Thymus (tissue), 11 donors: ENCODE results near the gene GLP2R. TPM values are rescaled to one million over a fixed set of nuclear protein-coding genes. Genes with fewer than 3 reads are reported as not detected.

ENCODE experiments used
- DNase-seq, 9 donors: peaks; one replicate each; pipeline ENCODE4 v3.0.0-alpha.2; 2013; ENCODE audit warnings: low spot score in 9 of 9, low read depth in 6 of 9, missing footprints in 1 of 9
- H3K27ac ChIP-seq, 2 donors: one replicate each; pipeline ENCODE4 v1.5.1; 2013; ENCODE audit warnings: control low read depth in 1 of 2, low read depth in 1 of 2, low read length in 1 of 2, mild to moderate bottlenecking in 1 of 2, moderate library complexity in 1 of 2
- H3K27me3 ChIP-seq, 2 donors: one replicate each; pipeline ENCODE4 v1.5.1; 2013; ENCODE audit warnings: low read length in 1 of 2; ENCODE audit not compliant: control insufficient read depth in 2 of 2, insufficient read depth in 1 of 2
- H3K36me3 ChIP-seq, 2 donors: one replicate each; pipeline ENCODE4 v1.5.1; 2013; ENCODE audit warnings: low read length in 1 of 2, mild to moderate bottlenecking in 1 of 2, moderate library complexity in 1 of 2; ENCODE audit not compliant: control insufficient read depth in 2 of 2, insufficient read depth in 2 of 2
- H3K4me1 ChIP-seq, 2 donors: one replicate each; pipeline ENCODE4 v1.5.1; 2013; ENCODE audit warnings: low read length in 2 of 2; ENCODE audit not compliant: control insufficient read depth in 2 of 2, insufficient read depth in 2 of 2
- H3K4me3 ChIP-seq, 2 donors: one replicate each; pipeline ENCODE4 v1.5.1; 2013; ENCODE audit warnings: low read length in 2 of 2, control low read depth in 1 of 2, mild to moderate bottlenecking in 1 of 2
- H3K9me3 ChIP-seq, 2 donors: one replicate each; pipeline ENCODE4 v1.5.1; 2013; ENCODE audit warnings: low read length in 1 of 2, mild to moderate bottlenecking in 1 of 2; ENCODE audit not compliant: control insufficient read depth in 2 of 2, insufficient read depth in 1 of 2
- WGBS: extraction: QIAGEN DNeasy Blood & Tissue Kit; methylation state at CpG from one replicate; pipeline ENCODE4 v1.1.7; 2013; 5-methylcytosine and 5-hydroxymethylcytosine counted together
- polyA plus RNA-seq: library from polyadenylated mRNA; stranded (reverse); fragments of 200-250 nt; gene quantifications from one replicate; pipeline ENCODE4 v1.2.3, GENCODE V29; 2013
- total RNA-seq: library from RNA; stranded (reverse); fragments of 120-200 nt; gene quantifications from one replicate; pipeline ENCODE4 v1.2.4, GENCODE V29; 2013
- donor health status: healthy.

GLP2R gene
- total and polyA plus RNA-seq, 2 donors: 0.05 to 0.09 TPM

GRCh38 chr17:9810100-9810949 is 15.4 kb upstream of the GLP2R start:
- Histone ChIP-seq H3K9me3 (no peaks in the 10 kb centered on the region), H3K27ac (no peak overlapping the region), H3K4me1 (no peaks in the 10 kb centered on the region), H3K27me3 (no peaks in the 10 kb centered on the region), H3K36me3 (no peaks in the 10 kb centered on the region), H3K4me3 (no peak overlapping the region)
- no peak for DNase-seq
- WGBS: 85% methylated on average over 4 of the region's 4 CpGs

GRCh38 chr17:9811086-9811485 is 14.6 kb upstream of the GLP2R start:
- Histone ChIP-seq H3K27ac (no peak overlapping the region), H3K4me3 (no peak overlapping the region), H3K9me3 (no peaks in the 10 kb centered on the region), H3K27me3 (no peaks in the 10 kb centered on the region), H3K4me1 (no peaks in the 10 kb centered on the region), H3K36me3 (no peaks in the 10 kb centered on the region)
- no peak for DNase-seq
- 94% methylated on average over 5 of the region's 5 CpGs for WGBS

GRCh38 chr17:9811537-9811936 is 14.2 kb upstream of the GLP2R start:
- DNase-seq: no peak
- Histone ChIP-seq H3K27me3 (no peaks in the 10 kb centered on the region), H3K36me3 (no peaks in the 10 kb centered on the region), H3K4me1 (no peaks in the 10 kb centered on the region), H3K4me3 (no peak overlapping the region), H3K27ac (no peak overlapping the region), H3K9me3 (no peaks in the 10 kb centered on the region)
- WGBS: 88% methylated on average over 11 of the region's 11 CpGs

GRCh38 chr17:9813166-9813565 is 12.6 kb upstream of the GLP2R start:
- no peaks in the 10 kb centered on the region for H3K36me3 ChIP-seq
- no peaks in the 10 kb centered on the region for H3K4me1 ChIP-seq
- no peaks in the 10 kb centered on the region for H3K9me3 ChIP-seq
- no peaks in the 10 kb centered on the region for H3K27me3 ChIP-seq
- WGBS: 87% methylated on average over 9 of the region's 9 CpGs
- no peak for DNase-seq
- no peak overlapping the region for H3K27ac ChIP-seq
- H3K4me3 ChIP-seq: no peak overlapping the region

- no peaks in the 10 kb centered on the region for H3K9me3 ChIP-seq
- no peak overlapping the region for H3K27ac ChIP-seq
- DNase-seq: no peak
- 94% methylated on average over 14 of the region's 14 CpGs for WGBS
- no peaks in the 10 kb centered on the region for H3K36me3 ChIP-seq
- H3K4me3 ChIP-seq: no peak overlapping the region
- H3K4me1 ChIP-seq: no peaks in the 10 kb centered on the region
- no peaks in the 10 kb centered on the region for H3K27me3 ChIP-seq
Measured at GRCh38 chr17:9814337-9814945, 11.3 kb upstream of the GLP2R start.

- Histone ChIP-seq H3K27ac (no peak overlapping the region), H3K4me1 (no peaks in the 10 kb centered on the region), H3K4me3 (no peak overlapping the region), H3K36me3 (no peaks in the 10 kb centered on the region), H3K27me3 (no peaks in the 10 kb centered on the region), H3K9me3 (no peaks in the 10 kb centered on the region)
- DNase-seq: no peak
- whole genome bisulfite sequencing: 85% methylated on average over 10 of the region's 10 CpGs
Measured at GRCh38 chr17:9816472-9816871, 9.3 kb upstream of the GLP2R start.

GRCh38 chr17:9817086-9817485 is 8.6 kb upstream of the GLP2R start:
- no peaks in the 10 kb centered on the region for H3K27me3 ChIP-seq
- WGBS: 67% methylated on average over 8 of the region's 8 CpGs
- no peaks in the 10 kb centered on the region for H3K9me3 ChIP-seq
- no peaks in the 10 kb centered on the region for H3K4me1 ChIP-seq
- H3K4me3 ChIP-seq: no peak overlapping the region
- H3K27ac ChIP-seq: no peak overlapping the region
- no peaks in the 10 kb centered on the region for H3K36me3 ChIP-seq
- peak in 1 of 9 donors; percentile 11 for DNase-seq

GRCh38 chr17:9818760-9819159 is 7.0 kb upstream of the GLP2R start:
- Histone ChIP-seq H3K4me3 (no peak overlapping the region), H3K36me3 (no peaks in the 10 kb centered on the region), H3K27me3 (no peaks in the 10 kb centered on the region), H3K4me1 (no peaks in the 10 kb centered on the region), H3K27ac (no peak overlapping the region), H3K9me3 (no peaks in the 10 kb centered on the region)
- WGBS: 85% methylated on average over 4 of the region's 4 CpGs
- no peak for DNase-seq

- Histone ChIP-seq H3K4me1 (no peaks in the 10 kb centered on the region), H3K27ac (no peak overlapping the region), H3K36me3 (no peaks in the 10 kb centered on the region), H3K27me3 (no peaks in the 10 kb centered on the region), H3K9me3 (no peaks in the 10 kb centered on the region), H3K4me3 (no peak overlapping the region)
- 96% methylated on average over 3 of the region's 3 CpGs for WGBS
- no peak for DNase-seq
Measured at GRCh38 chr17:9820448-9820847, 5.3 kb upstream of the GLP2R start.
